ENCODE results near the gene HGS.

- TF ChIP-seq CTCF (IDR thresholded peaks at IDR 0.05; ENCODE audit: poor library complexity, severe bottlenecking): no peak
- no peak for TF ChIP-seq REST (IDR thresholded peaks at IDR 0.05; ENCODE audit: borderline replicate concordance)
Observed at GRCh38 chr17:81741594-81742452, 58.0 kb downstream of the HGS start.
